ENCODE results near the gene EIF3I.

DNA sequence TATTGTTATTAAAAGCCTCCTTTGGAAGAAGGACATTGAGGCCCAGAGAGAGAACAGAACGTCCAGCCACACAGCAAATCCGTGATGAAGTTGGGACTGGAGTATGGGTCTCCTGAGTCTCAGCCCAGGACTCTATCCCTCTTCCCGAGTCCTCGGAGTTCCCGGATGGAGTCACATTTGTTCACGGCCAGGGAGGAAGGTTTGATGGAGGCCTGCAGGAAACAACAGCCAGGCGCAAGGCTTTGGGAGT, 43.1 kb upstream of the EIF3I start:
- TF ChIP-seq, protein P1, sequence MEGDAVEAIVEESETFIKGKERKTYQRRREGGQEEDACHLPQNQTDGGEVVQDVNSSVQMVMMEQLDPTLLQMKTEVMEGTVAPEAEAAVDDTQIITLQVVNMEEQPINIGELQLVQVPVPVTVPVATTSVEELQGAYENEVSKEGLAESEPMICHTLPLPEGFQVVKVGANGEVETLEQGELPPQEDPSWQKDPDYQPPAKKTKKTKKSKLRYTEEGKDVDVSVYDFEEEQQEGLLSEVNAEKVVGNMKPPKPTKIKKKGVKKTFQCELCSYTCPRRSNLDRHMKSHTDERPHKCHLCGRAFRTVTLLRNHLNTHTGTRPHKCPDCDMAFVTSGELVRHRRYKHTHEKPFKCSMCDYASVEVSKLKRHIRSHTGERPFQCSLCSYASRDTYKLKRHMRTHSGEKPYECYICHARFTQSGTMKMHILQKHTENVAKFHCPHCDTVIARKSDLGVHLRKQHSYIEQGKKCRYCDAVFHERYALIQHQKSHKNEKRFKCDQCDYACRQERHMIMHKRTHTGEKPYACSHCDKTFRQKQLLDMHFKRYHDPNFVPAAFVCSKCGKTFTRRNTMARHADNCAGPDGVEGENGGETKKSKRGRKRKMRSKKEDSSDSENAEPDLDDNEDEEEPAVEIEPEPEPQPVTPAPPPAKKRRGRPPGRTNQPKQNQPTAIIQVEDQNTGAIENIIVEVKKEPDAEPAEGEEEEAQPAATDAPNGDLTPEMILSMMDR (IDR thresholded peaks at IDR 0.05) = no peak
- TF ChIP-seq EP300 (IDR thresholded peaks at IDR 0.05; ENCODE audit: borderline replicate concordance in 1 of 2, low read depth in 1 of 2, low read length in 1 of 2) (no peak), RAD21 (IDR thresholded peaks at IDR 0.05; ENCODE audit: low read length) (no peak), POLR2AphosphoS5 (IDR thresholded peaks at IDR 0.05; ENCODE audit: low read depth, low read length) (no peak), MXI1 (IDR thresholded peaks at IDR 0.05; ENCODE audit: low read depth, low read length) (no peak), TAF1 (IDR thresholded peaks at IDR 0.05; ENCODE audit: borderline replicate concordance, low read depth, low read length) (no peak), TEAD4 (IDR thresholded peaks at IDR 0.05; ENCODE audit: borderline replicate concordance, insufficient read depth) (no peak), RFX5 (IDR thresholded peaks at IDR 0.05; ENCODE audit: low read length) (no peak), RCOR1 (IDR thresholded peaks at IDR 0.05; ENCODE audit: low read length) (no peak), NFIC (IDR thresholded peaks at IDR 0.05; ENCODE audit: borderline replicate concordance) (no peak)

All from SK-N-SH (cell line).